ENCODE results near the gene HNRNPUL2.

DNA sequence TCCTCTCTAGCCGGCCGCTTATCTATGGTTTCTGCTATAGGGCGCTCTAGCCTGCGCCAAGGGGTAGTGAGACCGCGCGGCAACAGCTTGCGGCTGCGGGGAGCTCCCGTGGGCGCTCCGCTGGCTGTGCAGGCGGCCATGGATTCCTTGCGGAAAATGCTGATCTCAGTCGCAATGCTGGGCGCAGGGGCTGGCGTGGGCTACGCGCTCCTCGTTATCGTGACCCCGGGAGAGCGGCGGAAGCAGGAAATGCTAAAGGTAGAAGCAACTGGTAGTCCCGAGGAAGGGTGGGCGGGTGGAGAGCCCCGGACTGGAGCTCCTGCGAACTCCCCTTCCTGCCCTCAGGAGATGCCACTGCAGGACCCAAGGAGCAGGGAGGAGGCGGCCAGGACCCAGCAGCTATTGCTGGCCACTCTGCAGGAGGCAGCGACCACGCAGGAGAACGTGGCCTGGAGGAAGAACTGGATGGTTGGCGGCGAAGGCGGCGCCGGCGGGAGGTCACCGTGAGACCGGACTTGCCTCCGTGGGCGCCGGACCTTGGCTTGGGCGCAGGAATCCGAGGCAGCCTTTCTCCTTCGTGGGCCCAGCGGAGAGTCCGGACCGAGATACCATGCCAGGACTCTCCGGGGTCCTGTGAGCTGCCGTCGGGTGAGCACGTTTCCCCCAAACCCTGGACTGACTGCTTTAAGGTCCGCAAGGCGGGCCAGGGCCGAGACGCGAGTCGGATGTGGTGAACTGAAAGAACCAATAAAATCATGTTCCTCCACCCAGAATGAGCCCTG lies 55.5 kb downstream of the HNRNPUL2 start, which contains the start of the genes LBHD1 and UQCC3:
- no peak for TF ChIP-seq EZH2 (IDR thresholded peaks at IDR 0.05; ENCODE audit: borderline replicate concordance, insufficient read depth, low read depth, low read length, poor library complexity, severe bottlenecking)
- TF ChIP-seq, protein P1, sequence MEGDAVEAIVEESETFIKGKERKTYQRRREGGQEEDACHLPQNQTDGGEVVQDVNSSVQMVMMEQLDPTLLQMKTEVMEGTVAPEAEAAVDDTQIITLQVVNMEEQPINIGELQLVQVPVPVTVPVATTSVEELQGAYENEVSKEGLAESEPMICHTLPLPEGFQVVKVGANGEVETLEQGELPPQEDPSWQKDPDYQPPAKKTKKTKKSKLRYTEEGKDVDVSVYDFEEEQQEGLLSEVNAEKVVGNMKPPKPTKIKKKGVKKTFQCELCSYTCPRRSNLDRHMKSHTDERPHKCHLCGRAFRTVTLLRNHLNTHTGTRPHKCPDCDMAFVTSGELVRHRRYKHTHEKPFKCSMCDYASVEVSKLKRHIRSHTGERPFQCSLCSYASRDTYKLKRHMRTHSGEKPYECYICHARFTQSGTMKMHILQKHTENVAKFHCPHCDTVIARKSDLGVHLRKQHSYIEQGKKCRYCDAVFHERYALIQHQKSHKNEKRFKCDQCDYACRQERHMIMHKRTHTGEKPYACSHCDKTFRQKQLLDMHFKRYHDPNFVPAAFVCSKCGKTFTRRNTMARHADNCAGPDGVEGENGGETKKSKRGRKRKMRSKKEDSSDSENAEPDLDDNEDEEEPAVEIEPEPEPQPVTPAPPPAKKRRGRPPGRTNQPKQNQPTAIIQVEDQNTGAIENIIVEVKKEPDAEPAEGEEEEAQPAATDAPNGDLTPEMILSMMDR (IDR thresholded peaks at IDR 0.05): no peak

All from B cell (primary cell).